Tibial artery (tissue), 4 donors: ENCODE data around the gene ZNF205.

Experiments
- DNase-seq, 2 donors: peaks; one replicate each; pipeline ENCODE4 v3.0.0-alpha.2; 2019
- H3K27ac ChIP-seq, 2 donors: fragments of 200-600 bp; sonication (generic) in 1 of 2; 1 replicate in 1 of 2; 2 replicates in 1 of 2; pipeline ENCODE4 v1.5.1; 2018 to 2019; ENCODE audit warnings: mild to moderate bottlenecking in 1 of 2
- H3K27me3 ChIP-seq, 2 donors: fragments of 200-600 bp; sonication (generic) in 1 of 2; one replicate each; pipeline versions ENCODE4 v1.5.1 to v1.6.0; 2016 to 2019
- H3K36me3 ChIP-seq, 3 donors: fragments of 200-600 bp; sonication (generic) in 2 of 3; one replicate each; pipeline ENCODE4 v1.5.1; 2016 to 2019; ENCODE audit warnings: mild to moderate bottlenecking in 2 of 3
- H3K4me1 ChIP-seq, 4 donors: fragments of 200-600 bp; sonication (generic) in 2 of 4; 1 replicate in 3 of 4; 2 replicates in 1 of 4; pipeline ENCODE4 v1.5.1; 2016 to 2019
- H3K4me3 ChIP-seq, 2 donors: fragments of 200-600 bp; sonication (generic) in 1 of 2; 1 replicate in 1 of 2; 2 replicates in 1 of 2; pipeline ENCODE4 v1.5.1; 2018 to 2019; ENCODE audit warnings: mild to moderate bottlenecking in 2 of 2
- H3K9me3 ChIP-seq, 3 donors: fragments of 200-600 bp; sonication (generic) in 1 of 3; one replicate each; pipeline ENCODE4 v1.5.1; 2016 to 2019
- intact Hi-C: fragments of 100-400 bp; cut with DNase I; formaldehyde crosslinking; loops from one replicate; pipeline ENCODE4 v1.15.0; 2023; ENCODE audit warnings: low total_unique reads
- TF ChIP-seq, protein P1 (sequence below), 2 experiments: fragments of 200-600 bp in 1 of 2; fragments of 450-650 bp in 1 of 2; IDR thresholded peaks; one replicate each; pipeline ENCODE4 v1.5.1; 2017 to 2019; ENCODE audit warnings: antibody characterized with exemption in 2 of 2, mild to moderate bottlenecking in 1 of 2, moderate library complexity in 1 of 2

The ZNF205 gene

DNA sequence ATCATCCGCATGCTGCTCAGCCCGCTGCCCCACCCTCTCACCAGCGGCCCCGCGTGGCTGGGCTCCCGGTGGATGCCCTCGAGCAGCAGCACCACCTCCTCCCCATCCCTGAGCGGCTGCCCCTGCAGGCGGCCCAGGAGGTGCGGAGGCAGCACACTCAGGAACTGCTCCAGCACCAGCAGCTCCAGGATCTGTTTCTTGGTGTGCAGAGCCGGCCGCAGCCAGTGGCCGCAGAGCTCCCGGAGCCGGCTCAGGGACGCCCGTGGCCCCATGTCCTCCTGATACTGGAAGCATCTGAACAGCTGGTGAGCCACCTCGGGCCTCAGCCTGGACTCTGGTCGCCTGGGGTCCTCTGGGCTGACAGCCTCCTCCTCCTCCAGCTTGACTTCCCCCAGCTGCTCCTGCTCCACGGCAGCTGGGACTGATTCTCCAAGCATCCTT lies 19.9 kb upstream of the ZNF205 start:
- TF ChIP-seq, protein P1, sequence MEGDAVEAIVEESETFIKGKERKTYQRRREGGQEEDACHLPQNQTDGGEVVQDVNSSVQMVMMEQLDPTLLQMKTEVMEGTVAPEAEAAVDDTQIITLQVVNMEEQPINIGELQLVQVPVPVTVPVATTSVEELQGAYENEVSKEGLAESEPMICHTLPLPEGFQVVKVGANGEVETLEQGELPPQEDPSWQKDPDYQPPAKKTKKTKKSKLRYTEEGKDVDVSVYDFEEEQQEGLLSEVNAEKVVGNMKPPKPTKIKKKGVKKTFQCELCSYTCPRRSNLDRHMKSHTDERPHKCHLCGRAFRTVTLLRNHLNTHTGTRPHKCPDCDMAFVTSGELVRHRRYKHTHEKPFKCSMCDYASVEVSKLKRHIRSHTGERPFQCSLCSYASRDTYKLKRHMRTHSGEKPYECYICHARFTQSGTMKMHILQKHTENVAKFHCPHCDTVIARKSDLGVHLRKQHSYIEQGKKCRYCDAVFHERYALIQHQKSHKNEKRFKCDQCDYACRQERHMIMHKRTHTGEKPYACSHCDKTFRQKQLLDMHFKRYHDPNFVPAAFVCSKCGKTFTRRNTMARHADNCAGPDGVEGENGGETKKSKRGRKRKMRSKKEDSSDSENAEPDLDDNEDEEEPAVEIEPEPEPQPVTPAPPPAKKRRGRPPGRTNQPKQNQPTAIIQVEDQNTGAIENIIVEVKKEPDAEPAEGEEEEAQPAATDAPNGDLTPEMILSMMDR (IDR thresholded peaks at IDR 0.05) = no peak
- no peaks in the 10 kb centered on the region for H3K4me1 ChIP-seq
- no peaks in the 10 kb centered on the region for H3K36me3 ChIP-seq
- intact Hi-C loops = no loop called here
- no peaks in the 10 kb centered on the region for H3K9me3 ChIP-seq
- H3K4me3 ChIP-seq = no peak overlapping the region
- peaks cover 0 to 76% of the 10 kb centered on the region in 2 donors for H3K27me3 ChIP-seq
- no peak for DNase-seq
- no peak overlapping the region for H3K27ac ChIP-seq

DNA sequence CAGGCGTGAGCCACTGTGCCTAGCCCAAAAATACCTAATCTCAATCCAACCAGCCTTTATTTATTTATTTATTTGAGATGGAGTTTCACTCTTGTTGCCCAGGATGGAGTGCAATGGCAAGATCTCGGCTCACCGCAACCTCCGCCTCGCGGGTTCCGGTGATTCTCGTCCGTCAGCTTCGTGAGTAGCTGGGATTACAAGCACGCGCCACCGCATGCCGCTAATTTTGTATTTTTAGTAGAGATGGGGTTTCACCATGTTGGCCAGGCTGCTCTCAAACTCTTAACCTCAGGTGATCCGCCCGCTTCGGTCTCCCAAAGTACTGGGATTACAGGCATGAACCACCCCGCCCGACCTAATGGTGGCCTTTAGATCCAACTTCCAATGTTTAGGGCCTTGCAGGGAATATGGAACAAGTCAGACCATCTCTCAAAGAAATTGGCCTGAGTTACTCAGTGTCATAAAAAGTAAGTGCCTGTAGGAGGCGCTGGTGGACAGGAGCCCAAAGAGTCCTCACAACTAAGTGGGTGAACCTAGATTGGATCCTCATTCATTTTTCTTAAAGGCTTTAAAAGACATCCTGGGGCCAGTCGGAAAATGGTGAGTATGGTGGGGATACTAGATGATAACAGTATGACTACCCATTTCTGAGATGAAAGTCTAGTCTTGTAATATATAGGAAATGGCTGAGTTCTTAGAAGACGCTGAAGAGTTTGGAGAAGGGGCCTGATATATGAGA lies 17.9 kb upstream of the ZNF205 start:
- peaks cover 0 to 69% of the 10 kb centered on the region in 2 donors for H3K27me3 ChIP-seq
- no peaks in the 10 kb centered on the region for H3K36me3 ChIP-seq
- H3K4me1 ChIP-seq = peaks cover 0 to 2% (median 0%) of the 10 kb centered on the region in 4 donors
- intact Hi-C loops = no loop called here
- DNase-seq = no peak
- TF ChIP-seq, protein P1 (IDR thresholded peaks at IDR 0.05) = no peak
- H3K4me3 ChIP-seq = no peak overlapping the region
- H3K27ac ChIP-seq = no peak overlapping the region
- H3K9me3 ChIP-seq = no peaks in the 10 kb centered on the region

DNA sequence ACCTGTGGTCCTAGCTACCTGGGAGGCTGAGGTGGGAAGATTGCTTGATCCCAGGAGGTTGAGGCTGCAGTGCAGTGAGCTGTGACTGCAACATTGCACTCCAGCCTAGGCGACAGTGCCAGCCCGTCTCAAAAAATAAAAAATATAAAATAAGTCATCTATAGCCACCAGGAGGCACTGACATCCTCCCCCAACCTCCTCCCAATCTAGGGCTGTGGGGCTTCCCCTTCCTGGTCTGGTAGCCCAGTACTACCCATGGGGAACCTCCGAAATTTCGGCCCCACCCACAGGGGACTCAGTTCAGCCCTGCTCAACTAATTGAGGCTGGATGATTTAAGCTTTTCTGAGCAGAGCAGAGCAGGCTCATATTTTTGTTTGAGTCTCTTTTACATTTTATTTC lies 16.5 kb upstream of the ZNF205 start:
- Histone ChIP-seq H3K36me3 (no peaks in the 10 kb centered on the region), H3K27me3 (peaks cover 0 to 69% of the 10 kb centered on the region in 2 donors), H3K4me1 (peaks cover 0 to 10% (median 4%) of the 10 kb centered on the region in 4 donors), H3K9me3 (no peaks in the 10 kb centered on the region), H3K27ac (no peak overlapping the region), H3K4me3 (no peak overlapping the region)
- TF ChIP-seq, protein P1 (IDR thresholded peaks at IDR 0.05) = no peak
- intact Hi-C loops = no loop called here
- DNase-seq = no peak

DNA sequence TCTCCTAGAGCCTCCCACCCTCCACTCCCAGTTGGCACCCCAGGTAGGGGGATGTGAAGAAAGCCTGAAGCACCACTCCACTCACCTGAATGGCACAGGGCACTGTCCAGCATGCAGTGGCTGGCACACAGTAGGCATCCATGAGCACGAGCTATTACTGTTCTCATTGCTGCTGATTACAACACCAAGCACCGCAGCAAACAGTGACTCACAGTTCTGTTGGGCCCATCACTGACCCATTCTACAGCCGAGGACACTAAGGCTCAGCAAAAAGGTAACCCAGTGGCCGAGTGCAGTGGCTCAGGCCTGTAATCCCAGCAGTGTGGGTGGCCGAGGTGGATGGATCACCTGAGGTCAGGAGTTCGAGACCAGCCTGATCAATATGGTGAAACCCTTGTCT lies 16.0 kb upstream of the ZNF205 start:
- intact Hi-C loops = no loop called here
- Histone ChIP-seq H3K36me3 (no peaks in the 10 kb centered on the region), H3K4me1 (peaks cover 0 to 10% (median 4%) of the 10 kb centered on the region in 4 donors), H3K9me3 (no peaks in the 10 kb centered on the region), H3K27ac (no peak overlapping the region), H3K4me3 (no peak overlapping the region), H3K27me3 (peaks cover 0 to 69% of the 10 kb centered on the region in 2 donors)
- no peak for DNase-seq
- TF ChIP-seq, protein P1 (IDR thresholded peaks at IDR 0.05) = no peak

DNA sequence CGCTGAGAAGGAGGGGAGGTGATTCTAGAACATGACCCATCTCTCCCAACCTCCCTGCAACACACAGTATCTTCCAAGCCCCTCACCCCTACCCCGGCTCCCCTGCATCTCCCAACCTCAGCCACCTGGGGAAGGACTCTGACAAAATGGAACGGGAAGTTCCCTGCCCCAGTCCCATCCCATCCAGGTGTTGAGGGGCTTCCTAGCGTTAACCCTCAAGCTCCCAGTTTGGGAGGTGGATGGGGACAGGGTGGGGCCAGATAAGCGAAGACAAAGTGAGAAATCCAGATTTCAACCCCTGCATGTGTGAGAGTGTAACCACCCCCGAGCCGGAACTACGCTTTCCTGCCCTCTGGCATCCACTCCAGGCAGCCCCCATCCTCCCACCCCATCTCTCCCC lies 15.1 kb upstream of the ZNF205 start:
- TF ChIP-seq, protein P1 (IDR thresholded peaks at IDR 0.05) = no peak
- intact Hi-C loops = no loop called here
- H3K27ac ChIP-seq = no peak overlapping the region
- no peak for DNase-seq
- H3K4me3 ChIP-seq = no peak overlapping the region
- H3K36me3 ChIP-seq = no peaks in the 10 kb centered on the region
- peaks cover 0 to 10% (median 4%) of the 10 kb centered on the region in 4 donors for H3K4me1 ChIP-seq
- H3K9me3 ChIP-seq = no peaks in the 10 kb centered on the region
- H3K27me3 ChIP-seq = peaks cover 0 to 67% of the 10 kb centered on the region in 2 donors
